Activated CD8-positive, alpha-beta memory T cell treated with anti-CD3 and anti-CD28 coated beads for 24 hours (primary cell): ENCODE data around the gene PLEKHB2.
"Not testable (repeated sequence)": the region's sequence is repeated elsewhere in the genome, so short reads cannot be mapped to it uniquely, and the experiment has no call there.

ENCODE experiments used
- DNase-seq: peaks from one replicate; pipeline ENCODE4 v3.0.0-alpha.2; 2020

PLEKHB2 gene

GRCh38 chr2:131146231-131146630 lies 41.1 kb downstream of the PLEKHB2 start:
- no peak for DNase-seq

DNA sequence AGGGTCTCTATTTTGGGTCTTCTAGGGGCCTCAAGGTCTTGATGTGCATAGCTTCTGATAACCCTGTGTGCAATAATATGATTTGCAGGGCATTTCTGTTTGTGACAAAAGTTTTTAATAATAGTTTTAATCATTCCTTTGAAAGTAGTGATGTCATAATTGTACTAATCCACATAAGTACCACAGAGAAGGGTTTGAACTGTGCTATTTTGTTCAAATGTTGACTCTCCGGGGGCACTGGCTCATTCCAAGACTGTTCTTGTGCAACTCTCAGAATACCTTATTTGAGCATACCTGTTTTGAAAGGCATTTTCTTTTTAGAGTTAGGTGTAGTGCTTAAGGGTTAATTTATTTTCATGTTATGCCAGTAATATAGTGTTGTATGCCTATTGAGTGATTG lies 41.6 kb downstream of the PLEKHB2 start:
- DNase-seq = no peak

DNA sequence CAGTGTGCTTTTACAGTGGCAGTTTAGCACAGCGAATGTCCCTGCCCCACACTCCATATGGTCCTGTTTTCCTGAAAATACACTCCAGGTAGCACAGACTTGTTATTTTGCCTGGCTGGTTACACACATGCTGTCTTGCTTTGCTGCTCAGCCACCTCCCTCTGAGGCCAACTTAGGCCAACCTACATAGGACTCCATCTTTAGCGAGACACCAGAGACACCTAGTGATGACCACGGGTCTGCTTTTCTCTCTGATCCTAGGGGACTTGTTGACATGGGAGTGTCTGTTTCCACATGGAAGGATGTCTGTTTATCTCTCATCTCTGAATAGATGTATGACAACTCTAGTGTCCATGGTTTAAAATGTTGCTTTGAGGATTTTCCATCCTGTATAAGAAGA lies 43.3 kb downstream of the PLEKHB2 start:
- no peak for DNase-seq

DNA sequence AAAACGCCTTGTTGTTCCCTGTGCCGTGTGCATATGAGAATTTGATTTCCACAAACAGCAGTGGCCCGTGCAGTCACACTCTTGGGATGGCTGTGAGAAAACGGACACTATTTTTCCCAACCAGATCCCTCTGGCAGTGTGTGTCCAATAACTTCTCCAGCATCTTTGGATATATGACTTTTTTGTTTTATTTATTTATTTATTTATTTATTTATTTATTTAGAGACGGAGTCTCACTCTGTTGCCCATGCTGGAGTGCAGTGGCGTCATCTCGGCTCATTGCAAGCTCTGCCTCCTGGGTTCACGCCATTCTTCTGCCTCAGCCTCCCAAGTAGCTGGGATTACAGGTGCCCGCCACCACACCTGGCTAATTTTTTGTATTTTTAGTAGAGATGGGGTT lies 45.0 kb downstream of the PLEKHB2 start:
- not testable (repeated sequence) for DNase-seq

DNA sequence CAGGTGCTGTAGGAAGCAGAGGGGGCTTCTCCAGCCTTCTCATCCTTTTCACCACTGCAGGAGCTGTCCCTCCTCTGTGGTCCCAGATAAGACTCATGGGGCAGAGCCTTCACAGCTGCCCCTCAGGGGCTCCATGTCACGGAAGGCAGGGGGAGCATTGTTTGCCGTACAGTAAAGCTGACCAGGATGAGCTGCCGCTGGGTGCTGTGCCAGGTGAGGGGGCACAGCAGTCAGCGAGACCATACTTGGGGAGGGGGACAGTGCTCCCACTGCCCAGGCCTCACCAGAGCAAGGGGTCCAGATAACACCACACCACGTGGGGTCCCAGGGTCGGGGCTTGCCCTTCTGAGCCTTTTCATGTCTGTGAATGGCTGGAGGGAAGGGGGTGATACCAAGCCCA lies 46.3 kb downstream of the PLEKHB2 start:
- DNase-seq = no peak

- DNase-seq = no peak
Observed at GRCh38 chr2:131152074-131152473, 46.9 kb downstream of the PLEKHB2 start.

DNA sequence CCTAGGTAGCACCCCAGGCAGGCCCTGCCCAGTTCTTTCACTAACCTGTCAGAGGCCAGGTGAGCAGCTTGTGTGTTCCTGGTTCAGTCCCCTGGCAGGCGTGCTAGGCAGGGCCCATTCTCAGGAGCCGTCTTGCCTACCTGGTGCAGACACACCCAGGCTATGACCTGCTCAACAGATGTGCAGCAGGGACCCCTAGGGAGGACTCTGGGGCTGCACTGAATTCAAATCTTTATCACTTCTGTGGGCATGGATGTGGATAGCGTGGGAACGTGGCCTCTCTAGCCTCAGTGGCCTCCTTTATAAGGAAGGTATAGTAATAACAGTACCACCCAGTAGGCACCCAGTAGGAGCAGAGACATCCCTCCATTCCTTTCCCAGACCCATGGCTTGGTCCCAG lies 48.4 kb downstream of the PLEKHB2 start:
- no peak for DNase-seq

DNA sequence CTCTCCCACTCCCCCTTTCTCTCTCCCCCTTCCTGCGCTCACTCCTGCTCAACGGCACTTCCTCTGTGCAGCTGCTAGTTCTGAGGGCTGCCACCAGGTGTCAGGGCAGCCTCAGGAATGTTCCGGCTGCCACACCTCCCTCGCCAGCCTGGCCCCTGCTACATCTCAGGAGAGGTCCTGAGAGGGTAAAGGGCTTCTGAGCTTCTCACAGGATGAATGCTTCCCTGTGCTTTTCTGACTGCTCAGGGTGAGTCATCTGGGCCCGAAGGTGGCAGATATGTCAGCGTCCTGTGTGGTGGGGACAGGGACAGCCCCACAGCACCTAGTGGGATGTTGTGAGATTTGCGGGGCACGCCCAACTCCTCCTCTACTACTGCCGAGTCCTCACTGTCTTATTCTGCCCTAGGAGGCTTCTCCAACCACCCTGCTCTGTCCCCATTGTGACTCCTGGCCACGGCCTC lies 49.0 kb downstream of the PLEKHB2 start:
- peak; percentile 83 for DNase-seq

DNA sequence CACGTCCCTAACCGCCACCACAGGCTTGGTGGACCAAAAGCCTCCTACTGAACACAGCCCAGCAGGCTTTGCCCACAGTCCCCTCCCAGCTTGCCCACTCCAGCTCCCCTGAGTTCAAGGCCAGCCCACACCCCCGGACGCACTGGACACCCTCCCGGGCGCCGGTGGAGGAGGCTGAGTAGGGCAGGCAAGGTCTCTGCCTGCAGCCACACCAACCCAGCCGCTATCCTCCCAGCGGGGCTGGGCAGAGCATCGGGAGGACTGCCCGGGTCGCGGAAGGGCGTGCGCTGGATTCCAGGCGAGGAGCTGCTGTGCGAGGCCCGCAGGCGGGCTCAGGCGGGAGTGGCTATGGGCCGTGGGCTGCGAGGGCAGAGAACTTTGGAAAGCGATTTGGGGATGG lies 49.5 kb downstream of the PLEKHB2 start:
- peak; percentile 61 for DNase-seq

DNA sequence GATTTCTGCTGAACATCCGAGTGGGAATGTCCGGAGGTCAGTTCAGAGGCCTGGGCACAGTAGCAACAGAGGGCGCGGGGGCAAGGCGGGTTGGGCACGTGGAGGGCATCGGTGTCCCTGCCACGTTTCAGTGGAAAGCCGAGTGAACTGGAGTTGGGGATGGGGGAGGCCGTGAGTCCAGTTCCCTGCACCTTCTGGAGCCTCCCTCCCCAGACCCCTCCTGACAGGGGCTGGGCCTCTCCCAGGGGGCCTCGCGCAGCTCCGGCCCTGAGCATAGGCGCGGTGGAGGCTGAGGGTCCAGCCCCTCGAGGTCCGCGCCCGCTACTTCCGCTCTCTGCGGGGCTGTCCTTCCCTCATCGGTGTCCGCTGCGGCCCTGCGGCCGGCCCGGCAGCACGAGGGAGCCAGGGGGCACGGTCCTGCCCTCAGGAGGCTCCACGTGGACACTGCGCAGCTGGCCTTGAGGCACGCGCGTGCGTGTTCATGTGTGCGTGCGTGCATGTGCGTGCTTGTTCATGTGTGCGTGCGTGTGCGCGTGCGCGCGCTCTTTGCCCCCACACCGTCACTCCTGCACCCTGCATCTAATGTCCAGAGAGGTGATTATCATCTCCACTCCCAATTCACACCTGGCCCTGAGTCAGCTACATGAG lies 50.2 kb downstream of the PLEKHB2 start:
- no peak for DNase-seq

DNA sequence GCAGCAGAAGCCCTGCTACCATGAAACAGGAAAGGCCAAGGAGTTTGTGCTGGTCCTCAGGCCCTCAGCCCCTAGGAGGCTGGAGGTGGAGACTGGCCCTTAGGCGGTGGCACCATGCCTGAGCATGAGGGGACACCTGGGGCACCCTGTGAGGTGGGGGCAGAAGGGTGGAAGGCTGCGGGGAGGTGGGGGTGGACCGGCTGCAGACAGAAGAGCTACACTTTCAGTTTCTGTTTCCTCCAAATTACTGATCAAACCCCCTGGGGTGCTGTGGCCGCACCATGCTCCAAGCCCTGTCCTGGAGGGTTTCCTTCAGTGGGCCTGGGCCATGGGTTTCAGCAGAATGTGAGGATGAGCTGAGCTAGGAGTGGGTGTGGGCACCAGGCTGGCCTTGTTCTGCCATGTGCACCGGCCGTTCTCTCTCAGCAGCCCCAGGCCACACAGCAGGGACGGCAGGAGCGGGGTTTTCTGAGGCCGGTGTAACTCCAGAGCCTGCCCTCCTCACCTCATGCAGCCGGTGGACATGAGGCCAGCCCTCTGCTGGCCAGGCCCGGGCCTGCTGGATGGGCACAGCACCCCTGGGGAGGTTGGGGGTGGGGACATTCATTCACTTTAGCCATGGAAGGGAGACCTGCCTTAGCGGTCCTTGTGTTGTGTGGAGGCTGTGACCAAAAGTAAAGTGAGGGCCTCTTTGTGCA lies 51.5 kb downstream of the PLEKHB2 start:
- peak; percentile 63 for DNase-seq

- not testable (repeated sequence) for DNase-seq
Observed at GRCh38 chr2:131165562-131165961, 60.4 kb downstream of the PLEKHB2 start.

DNA sequence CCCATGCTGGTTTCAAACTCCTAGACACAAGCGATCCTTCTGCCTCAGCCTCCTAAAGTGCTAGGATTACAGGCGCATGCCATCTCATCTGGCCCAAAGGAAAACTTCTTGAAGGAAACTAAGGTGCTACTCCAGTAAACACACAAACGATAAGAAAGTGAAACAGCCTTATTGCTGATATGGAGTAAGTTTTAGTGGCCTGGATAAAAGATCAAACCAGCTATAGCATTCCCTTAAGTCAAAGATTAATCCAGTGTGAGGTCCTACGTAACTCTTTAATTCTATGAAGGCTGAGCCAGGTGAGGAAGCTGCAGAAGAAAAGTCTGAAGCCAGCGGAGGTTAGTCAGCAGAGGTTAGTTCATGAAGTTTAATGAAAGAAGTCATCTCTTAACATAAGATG lies 63.4 kb downstream of the PLEKHB2 start:
- DNase-seq = no peak

GRCh38 chr2:131178050-131178449 lies 72.9 kb downstream of the PLEKHB2 start:
- not testable (repeated sequence) for DNase-seq

DNA sequence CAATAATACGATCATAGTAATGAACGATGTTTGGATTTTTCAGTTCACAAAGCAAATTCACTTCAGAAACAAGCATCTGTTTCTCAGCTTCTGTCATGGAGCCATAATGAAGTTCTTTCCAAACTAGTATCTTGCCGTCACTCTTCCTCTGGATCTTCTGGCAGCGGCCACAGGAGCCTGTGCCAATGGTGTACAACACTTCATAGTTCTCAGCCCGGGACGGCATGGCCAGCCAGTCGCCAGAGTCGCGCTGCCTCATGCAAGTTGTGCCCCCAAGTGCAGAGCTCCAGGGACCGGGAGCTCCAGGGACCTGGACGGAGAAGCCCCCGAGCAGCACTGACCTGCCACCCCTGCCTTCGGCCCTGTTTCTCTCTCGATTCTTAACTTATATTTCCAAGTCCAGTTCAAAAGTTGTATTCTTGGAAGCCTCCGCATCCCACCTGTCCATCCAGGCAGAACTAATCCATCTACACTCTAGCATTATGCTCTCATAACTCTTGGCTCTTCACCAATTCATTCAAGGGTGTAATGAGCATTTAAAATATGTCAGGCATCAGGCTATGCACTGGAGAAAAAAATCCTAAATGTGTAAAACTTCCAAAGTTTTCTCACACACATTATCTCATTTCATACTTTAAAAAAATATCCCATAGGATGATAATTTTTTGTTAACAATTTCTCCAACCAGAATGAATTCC lies 73.7 kb downstream of the PLEKHB2 start:
- DNase-seq = not testable (repeated sequence)

- DNase-seq = not testable (repeated sequence)
Observed at GRCh38 chr2:131181451-131181850, 76.3 kb downstream of the PLEKHB2 start.

DNA sequence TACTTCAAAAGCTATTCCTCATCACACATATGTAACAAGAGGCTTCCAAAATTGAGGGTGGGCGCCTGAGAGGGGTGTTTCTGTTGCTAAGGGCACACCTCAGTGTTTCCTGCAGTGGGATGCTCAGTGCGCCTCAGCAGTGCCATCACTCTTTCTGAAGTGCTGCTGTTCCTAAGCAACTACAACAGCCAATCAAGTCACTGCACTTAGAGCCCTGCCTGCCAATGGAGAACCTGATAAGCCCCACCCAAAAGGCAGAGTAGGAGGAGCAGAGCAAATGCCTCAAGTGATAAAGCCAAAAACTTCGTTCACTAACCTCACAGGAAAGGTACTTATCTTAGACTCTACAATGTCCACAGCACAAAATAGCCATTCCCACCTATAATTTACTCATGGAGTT lies 88.3 kb downstream of the PLEKHB2 start:
- DNase-seq = not testable (repeated sequence)

DNA sequence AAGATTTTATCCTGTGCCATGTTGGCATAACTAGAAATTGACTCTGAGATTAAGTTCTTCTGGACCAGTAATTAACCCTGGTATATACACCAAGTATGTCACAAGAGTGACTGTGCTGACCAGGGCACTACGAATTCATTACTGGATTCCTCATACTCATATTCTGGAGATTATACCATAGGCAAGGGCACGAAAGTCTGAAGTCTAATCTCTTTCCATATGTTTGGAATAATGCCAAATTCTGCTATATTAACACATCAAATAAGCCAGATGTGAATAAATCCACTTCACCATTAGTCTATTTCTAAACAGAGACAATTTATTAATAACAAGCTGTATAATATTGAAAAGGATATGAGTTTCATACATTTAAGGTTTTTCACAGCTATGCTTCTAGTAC lies 91.0 kb downstream of the PLEKHB2 start:
- DNase-seq = not testable (repeated sequence)
